Heart right ventricle (tissue), 16 donors: ENCODE measurements around the gene CD96. TPM values are rescaled to one million over a fixed set of nuclear protein-coding genes. Genes with fewer than 3 reads are reported as not detected.

Experiments
- ATAC-seq, 8 donors: fragments of 200-7000 bp; cut with Tn5 transposase; one replicate each; pipeline ENCODE4 v1.9.1; 2020; ENCODE audit warnings: mild to moderate bottlenecking in 8 of 8, moderate library complexity in 8 of 8, moderate number of reproducible peaks in 1 of 8
- DNase-seq, 2 donors: peaks; one replicate each; pipeline ENCODE4 v3.0.0-alpha.2; 2020
- H3K27ac ChIP-seq, 10 donors: fragments of 200-600 bp; sonication (generic) in 2 of 10; one replicate each; pipeline versions ENCODE4 v1.5.0 to v1.8.0; 2020 to 2022; ENCODE audit warnings: mild to moderate bottlenecking in 3 of 10
- H3K27me3 ChIP-seq, 7 donors: fragments of 200-600 bp; one replicate each; pipeline ENCODE4 v1.8.0; 2021 to 2022; ENCODE audit warnings: mild to moderate bottlenecking in 2 of 7
- H3K36me3 ChIP-seq, 9 donors: fragments of 200-600 bp; sonication (generic) in 1 of 9; one replicate each; pipeline versions ENCODE4 v1.5.0 to v1.8.0; 2020 to 2022; ENCODE audit warnings: mild to moderate bottlenecking in 2 of 9
- H3K4me1 ChIP-seq, 9 donors: fragments of 200-600 bp; sonication (generic) in 1 of 9; one replicate each; pipeline versions ENCODE4 v1.5.0 to v1.8.0; 2020 to 2022; ENCODE audit warnings: mild to moderate bottlenecking in 4 of 9
- H3K4me3 ChIP-seq, 10 donors: fragments of 200-600 bp; sonication (generic) in 2 of 10; one replicate each; pipeline versions ENCODE4 v1.5.0 to v1.8.0; 2020 to 2022; ENCODE audit warnings: mild to moderate bottlenecking in 7 of 10, moderate library complexity in 2 of 10
- H3K9me3 ChIP-seq, 11 donors: fragments of 200-600 bp in 10 of 11; sonication (generic) in 2 of 11; one replicate each; pipeline versions ENCODE4 v1.5.0 to v1.8.0; 2013 to 2022; ENCODE audit warnings: mild to moderate bottlenecking in 2 of 11, control low read depth in 1 of 11, moderate library complexity in 1 of 11
- CTCF ChIP-seq, 9 donors: fragments of 200-600 bp; sonication (generic) in 2 of 9; IDR thresholded peaks; one replicate each; pipeline versions ENCODE4 v1.5.0 to v1.8.0; 2021 to 2022; ENCODE audit warnings: antibody characterized with exemption in 9 of 9, mild to moderate bottlenecking in 5 of 9, moderate library complexity in 1 of 9
- WGBS, 2 donors: extraction: QIAGEN DNeasy Blood & Tissue Kit; methylation state at CpG; one replicate each; pipeline ENCODE4 v1.1.7; 2013; ENCODE audit warnings: inconsistent platforms in 1 of 2; 5-methylcytosine and 5-hydroxymethylcytosine counted together
- intact Hi-C, 10 donors: fragments of 100-400 bp; cut with DNase I; formaldehyde crosslinking; loops; one replicate each; pipeline versions ENCODE4 v1.11.1 to v1.14.2; 2022
- polyA plus RNA-seq, 2 donors: library from polyadenylated mRNA; stranded (reverse); fragments of 200-250 nt; gene quantifications; one replicate each; pipeline ENCODE4 v1.2.3, GENCODE V29; 2013
- total RNA-seq, 10 donors: library from RNA; stranded (reverse); fragmentation: NEBNext Ultra II Directional in 3 of 10; extraction: Animal tissue kit (Norgen Biotek cat#: 25700) in 3 of 10; gene quantifications; one replicate each; pipeline versions ENCODE4 v1.2.1 to v1.2.4, GENCODE V29; 2021 to 2023
- donor health status: Arrhythmogenic right ventricular cardiomyopathy.
- donor health status: ischemic (EF 13 %, LVEDD 7.1; RV severe dilation, severe dysfunction).
- donor health status: healthy with polysubstance abuse.
- donor health status: DM: no; HTN: yes; CAD: no.
- donor health status: DM: no; HTN: no; CAD: no.
- donor health status: ischemic (EF 25% LVEDD 6.9; RV normal size, moderate dysfunction).
- donor health status: ischemic (EF 25% LVEDD 5.7; RV mildly dilated, moderate dysfunction).
- donor health status: healthy.
- donor health status: DM: yes; HTN: yes; CAD: no.
- donor health status: Ischemic cardiomyopathy.
- donor health status: ischemic (EF 35%, LVEDD 5.7; RV mildly dilated, moderate dysfunction).
- donor health status: nonischemic (EF 11% LVEDD 7.7; RV severe dilation, severe dysfunction).
- donor health status: DM: yes; HTN: yes; CAD: no.
- donor health status: PGD.
- donor health status: ischemic (EF 29% LVEDD 5.4; RV normal size, mild dysfunction).
- donor health status: nonischemic (EF 23%, LVEDD 6.1; RV moderate dilation, normal function).

CD96 gene
- total and polyA plus RNA-seq, 12 donors, result 0.07 to 6.2 (median 0.28) TPM

DNA sequence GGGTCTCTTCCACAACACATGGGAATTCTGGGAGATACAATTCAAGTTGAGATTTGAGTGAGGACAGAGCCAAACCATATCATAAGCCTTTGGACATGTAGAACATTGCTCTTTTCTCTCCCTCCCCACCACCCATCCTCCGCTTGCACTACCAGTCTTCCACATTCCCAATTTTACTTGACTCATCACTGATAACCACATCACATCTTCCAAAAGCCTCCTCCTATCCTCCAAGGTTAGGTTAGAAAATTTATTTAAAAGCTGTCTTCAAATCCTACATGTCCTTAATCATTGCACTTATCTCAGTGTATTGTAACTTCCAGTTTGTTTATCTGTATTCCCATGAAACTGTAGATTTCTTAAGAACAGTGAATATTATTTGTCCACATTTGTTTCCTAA is 42.7 kb downstream of the CD96 start:
- intact Hi-C loops, result no loop called here
- Histone ChIP-seq H3K27me3 (peaks cover 0 to 7% (median 0%) of the 10 kb centered on the region in 7 donors), H3K27ac (no peak overlapping the region), H3K9me3 (no peaks in the 10 kb centered on the region), H3K4me1 (no peaks in the 10 kb centered on the region), H3K4me3 (no peak overlapping the region), H3K36me3 (no peaks in the 10 kb centered on the region)
- ATAC-seq, result no peak
- 88 to 95% methylated on average over 1 of the region's 1 CpG for WGBS, 2 donors
- no peak for DNase-seq
- TF ChIP-seq CTCF (IDR thresholded peaks at IDR 0.05), result no peak

DNA sequence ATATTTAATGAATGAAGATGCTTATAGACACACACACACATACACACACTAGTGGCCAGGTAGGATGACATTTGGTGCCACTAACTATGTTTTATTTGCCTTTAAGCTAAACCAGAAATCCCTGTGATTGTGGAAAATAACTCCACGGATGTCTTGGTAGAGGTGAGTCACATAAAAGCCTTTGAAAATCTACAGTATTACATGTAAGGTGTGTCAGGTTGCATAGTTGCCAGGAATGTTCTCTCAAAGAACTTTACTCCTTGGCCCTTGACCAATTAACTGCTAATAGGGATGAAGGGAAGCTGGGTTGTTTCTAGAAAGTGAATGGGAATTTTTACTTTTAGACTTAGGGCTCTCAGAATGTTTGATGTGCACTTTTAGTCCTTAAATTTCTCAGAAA is 43.2 kb downstream of the CD96 start:
- H3K4me3 ChIP-seq, result no peak overlapping the region
- peaks cover 0 to 7% (median 0%) of the 10 kb centered on the region in 7 donors for H3K27me3 ChIP-seq
- DNase-seq (no peak), ATAC-seq (no peak)
- H3K4me1 ChIP-seq, result no peaks in the 10 kb centered on the region
- intact Hi-C loops, result no loop called here
- H3K9me3 ChIP-seq, result no peaks in the 10 kb centered on the region
- H3K27ac ChIP-seq, result no peak overlapping the region
- no peak for TF ChIP-seq CTCF (IDR thresholded peaks at IDR 0.05)
- WGBS, 2 donors, result 69 to 72% methylated on average over 1 of the region's 1 CpG
- H3K36me3 ChIP-seq, result no peaks in the 10 kb centered on the region

- H3K4me3 ChIP-seq, result no peak overlapping the region
- H3K36me3 ChIP-seq, result no peaks in the 10 kb centered on the region
- H3K27me3 ChIP-seq, result peaks cover 0 to 4% (median 0%) of the 10 kb centered on the region in 7 donors
- ATAC-seq (no peak), DNase-seq (no peak)
- no peak overlapping the region for H3K27ac ChIP-seq
- TF ChIP-seq CTCF (IDR thresholded peaks at IDR 0.05), result no peak
- intact Hi-C loops, result no loop called here
- H3K4me1 ChIP-seq, result no peaks in the 10 kb centered on the region
- H3K9me3 ChIP-seq, result no peaks in the 10 kb centered on the region
Measured at GRCh38 chr3:111588527-111588926, 46.5 kb downstream of the CD96 start.

- Histone ChIP-seq H3K4me3 (no peak overlapping the region), H3K27ac (no peak overlapping the region), H3K9me3 (no peaks in the 10 kb centered on the region), H3K36me3 (no peaks in the 10 kb centered on the region), H3K4me1 (no peaks in the 10 kb centered on the region), H3K27me3 (peaks cover 0 to 7% (median 0%) of the 10 kb centered on the region in 7 donors)
- no peak for TF ChIP-seq CTCF (IDR thresholded peaks at IDR 0.05)
- DNase-seq, result no peak
- whole genome bisulfite sequencing, 2 donors, result 66 to 67% methylated on average over 2 of the region's 2 CpGs
- no peak for ATAC-seq
- intact Hi-C loops, result no loop called here
Measured at GRCh38 chr3:111589303-111590142, 47.5 kb downstream of the CD96 start.
